DMS153 treated with DMSO at 0.1 percent for 48 hours (cell line): Measurements from ENCODE around the gene PEX26.
A peak's percentile ranks its signal among the peaks of the same experiment; 100 is the strongest.
"Not testable (repeated sequence)": the region's sequence is repeated elsewhere in the genome, so short reads cannot be mapped to it uniquely, and the experiment has no call there.

Experiments
- DNase-seq: peaks from one replicate; lab custom pipeline; 2025; ENCODE audit not compliant: unreplicated experiment; lab: John Stamatoyannopoulos, UW

The PEX26 gene

DNA sequence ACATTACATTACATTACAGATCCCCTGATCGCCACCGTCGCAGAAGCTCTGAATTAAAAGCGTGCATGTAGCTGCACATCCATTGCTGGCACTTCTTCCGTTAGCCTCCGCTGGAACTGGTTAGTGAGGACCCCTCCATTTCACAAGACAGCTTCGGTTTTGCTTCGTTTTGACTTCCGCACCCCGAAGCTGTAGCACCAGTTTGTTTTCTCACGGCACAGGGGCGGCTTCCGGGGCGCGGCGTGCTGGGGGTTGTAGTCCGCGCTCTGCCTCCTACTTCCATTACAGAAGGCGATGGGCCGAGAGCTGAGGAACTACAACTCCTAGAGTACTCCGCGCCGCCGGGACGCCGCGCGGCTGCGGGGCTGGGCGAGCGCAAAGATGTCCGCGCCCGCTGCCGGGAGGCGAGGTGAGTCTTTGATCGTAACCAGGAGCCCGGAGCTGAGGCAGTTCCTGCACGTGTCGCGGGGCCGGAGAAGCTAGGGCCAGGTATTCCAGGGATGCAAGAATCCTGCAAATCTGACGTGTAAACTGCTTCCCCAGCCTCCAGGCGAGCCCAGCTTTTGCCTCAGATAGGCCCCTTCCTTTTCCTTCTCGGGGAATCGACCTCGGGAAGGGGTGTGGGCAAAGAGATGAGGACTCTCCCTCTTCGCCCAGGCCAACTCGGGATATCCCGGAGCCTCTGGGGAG lies at the start of gene PEX26:
Gene PEX26, plus strand, starts transcription at position 352 of the 690 bp plus-strand sequence. CDS start 387 bp downstream, outside the sequence.
- peak; percentile 75 for DNase-seq

DNA sequence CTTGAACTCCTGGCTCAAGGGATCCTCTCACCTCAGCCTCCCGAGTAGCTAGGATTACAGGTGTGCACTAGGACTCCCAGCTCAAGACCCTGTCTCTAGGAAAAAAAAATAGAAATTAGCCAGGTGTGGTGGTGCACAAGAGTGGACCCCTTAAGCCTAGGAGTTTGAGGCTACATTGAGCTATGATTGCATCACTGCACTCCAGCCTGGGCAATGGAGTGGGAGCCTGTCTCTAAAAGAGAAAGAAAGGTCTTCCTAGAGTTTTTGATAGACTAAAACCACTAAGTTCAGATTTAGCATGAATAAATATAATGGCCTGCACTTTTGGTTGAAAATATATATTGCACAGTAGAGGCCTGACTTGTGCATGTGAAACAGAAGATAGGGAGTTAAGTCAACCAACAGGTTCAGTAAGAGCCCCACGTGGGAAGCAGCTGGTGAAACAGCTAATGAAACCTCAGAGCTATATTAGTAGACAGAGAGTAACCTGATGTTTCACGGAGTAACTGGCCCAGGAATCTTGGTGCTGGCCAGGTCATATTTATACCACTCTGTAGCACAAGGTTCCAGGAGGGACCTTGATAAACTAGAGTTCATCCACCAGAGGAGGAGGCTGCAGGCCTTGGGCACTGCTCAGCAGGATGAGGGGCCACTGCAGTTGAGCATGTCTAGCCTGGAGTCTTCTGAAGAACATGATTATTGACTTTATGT lies 48.8 kb upstream of the PEX26 start:
- DNase-seq, result no peak

- no peak for DNase-seq
Measured at GRCh38 chr22:18029686-18030267, 48.0 kb upstream of the PEX26 start.

DNA sequence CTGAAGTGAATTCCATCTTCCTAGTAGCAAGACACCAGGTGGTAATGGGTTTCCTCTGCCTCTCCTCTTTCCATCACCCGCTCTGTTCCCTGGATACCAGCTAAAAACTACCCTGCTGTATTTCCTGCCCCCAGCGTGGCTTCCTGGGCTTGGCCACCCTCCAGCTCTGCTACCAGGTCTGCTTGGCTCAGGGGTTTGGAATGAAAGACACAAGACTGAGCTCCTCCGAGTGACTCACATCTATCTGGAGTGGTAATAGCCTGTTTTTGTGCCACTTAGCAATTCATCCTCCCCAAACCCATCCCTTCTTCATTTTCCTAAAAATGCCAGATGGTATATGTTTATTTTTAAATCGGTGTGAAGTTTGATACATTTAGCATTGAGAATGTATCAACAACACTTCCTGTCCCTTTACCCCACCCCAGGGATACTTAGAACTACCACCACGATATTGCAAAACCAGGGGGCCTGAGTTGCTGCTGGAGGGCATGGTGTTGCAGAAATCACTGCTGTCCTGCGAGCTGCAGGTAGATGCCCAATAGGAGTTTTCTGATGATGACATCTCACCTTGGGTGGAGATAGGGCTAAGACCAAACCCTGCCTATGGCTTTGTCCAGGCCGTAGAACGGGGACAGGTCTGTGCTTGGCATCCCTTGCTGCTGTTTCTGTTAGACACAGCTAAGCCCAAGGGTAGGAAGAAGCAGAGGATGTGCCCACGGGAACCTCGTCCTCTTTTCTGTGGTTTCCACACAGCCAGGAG lies 45.9 kb upstream of the PEX26 start:
- DNase-seq, result peak; percentile 61

GRCh38 chr22:18032455-18033101 lies 45.2 kb upstream of the PEX26 start:
- no peak for DNase-seq

GRCh38 chr22:18033204-18033998 lies 44.4 kb upstream of the PEX26 start:
- no peak for DNase-seq

DNA sequence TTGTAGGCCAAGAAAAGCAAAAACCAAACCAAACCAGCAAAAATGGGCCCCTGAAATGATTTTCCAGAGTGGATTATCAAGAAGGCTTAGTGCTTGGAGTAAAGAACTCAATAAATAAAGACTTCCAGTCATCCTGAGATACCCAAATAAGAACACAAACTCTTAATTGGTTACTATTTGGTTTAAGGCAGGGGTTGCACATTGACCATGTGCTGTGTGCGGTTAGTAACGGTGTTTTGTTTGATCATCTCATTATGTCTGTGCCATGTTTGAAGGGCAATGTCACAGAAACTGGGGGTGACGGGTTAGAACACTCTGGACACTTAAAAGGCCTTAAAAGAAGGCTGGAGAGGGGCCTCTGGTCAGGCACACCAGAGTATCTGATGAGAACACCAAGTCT lies 43.7 kb upstream of the PEX26 start:
- DNase-seq, result no peak

DNA sequence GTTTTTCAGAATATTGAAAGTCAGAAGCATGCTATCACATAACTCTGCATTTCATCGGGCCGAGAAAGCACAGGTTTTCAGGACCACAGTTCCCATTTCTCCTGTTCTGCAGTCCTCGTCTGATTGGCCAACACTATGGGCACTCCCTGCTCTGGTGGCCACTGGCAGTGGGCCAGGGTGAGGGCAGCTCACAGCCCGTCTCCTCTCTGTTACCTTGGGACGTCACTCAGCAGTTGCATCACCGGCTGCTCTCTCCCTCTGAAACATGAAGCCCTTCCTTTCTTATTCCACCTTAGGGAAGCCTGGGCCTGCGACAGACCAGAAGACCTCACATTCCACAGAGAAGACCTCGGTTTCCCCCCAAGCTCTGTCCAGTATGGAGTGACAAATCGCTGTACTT lies 42.0 kb upstream of the PEX26 start:
- no peak for DNase-seq

DNA sequence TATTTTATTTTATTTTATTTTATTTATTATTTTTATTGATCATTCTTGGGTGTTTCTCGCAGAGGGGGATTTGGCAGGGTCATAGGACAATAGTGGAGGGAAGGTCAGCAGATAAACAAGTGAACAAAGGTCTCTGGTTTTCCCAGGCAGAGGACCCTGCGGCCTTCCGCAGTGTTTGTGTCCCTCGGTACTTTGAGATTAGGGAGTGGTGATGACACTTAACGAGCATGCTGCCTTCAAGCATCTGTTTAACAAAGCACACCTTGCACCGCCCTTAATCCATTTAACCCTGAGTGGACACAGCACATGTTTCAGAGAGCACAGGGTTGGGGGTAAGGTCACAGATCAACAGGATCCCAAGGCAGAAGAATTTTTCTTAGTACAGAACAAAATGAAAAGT lies 36.9 kb upstream of the PEX26 start:
- DNase-seq, result not testable (repeated sequence)

DNA sequence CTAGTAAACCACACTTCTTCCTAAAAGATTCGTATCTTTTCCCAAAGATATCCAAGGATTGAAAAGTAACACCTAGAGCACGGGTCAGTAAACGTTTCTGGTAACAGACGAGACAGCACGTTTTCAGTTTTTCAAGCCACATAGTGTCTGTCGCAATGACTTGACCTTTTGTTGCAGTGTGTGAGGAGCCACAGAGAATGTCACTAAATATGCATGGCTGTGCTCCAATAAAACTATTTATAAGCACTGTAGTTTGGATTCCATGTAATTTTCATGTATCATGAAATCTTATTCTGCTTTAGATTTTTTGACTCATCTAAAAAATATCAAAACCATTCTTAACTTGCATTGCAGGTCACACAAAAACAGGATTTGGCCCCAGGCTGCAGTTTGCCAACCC lies 35.1 kb upstream of the PEX26 start:
- no peak for DNase-seq

DNA sequence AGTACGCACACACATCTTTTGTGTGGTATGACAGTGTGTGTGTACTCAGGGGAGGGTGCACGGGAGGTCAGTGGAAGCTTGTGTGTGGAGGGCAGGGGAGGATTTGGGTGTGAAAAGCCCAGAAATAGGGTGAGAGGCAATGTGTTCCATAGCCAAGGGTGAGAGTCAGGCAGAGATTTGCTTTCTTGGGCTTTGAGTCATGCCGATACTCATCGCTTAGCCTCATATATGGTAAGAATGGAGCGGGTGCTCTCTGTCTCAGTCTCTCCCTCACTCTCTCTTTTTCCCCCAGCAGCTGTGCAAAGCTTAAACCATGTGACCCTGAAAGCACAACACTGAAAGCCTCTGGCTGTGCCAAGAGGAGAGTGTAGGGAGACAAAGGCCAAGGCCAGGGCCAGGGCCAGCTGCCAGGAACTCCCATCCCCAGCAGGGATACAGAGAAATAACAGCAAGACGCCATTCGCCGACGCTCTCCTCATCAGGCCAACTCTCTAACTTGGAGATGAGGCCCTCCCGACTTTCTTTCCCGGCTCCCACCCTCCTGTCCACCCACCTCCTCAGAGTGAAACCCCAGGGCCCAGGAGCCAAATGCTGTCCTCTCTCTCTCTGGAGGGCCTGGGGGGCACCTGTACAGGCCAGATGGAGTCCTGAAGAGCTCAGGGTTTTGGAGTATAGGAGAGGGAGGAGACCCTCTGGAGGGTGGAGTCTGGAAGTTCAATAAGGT lies 33.1 kb upstream of the PEX26 start:
- peak; percentile 72 for DNase-seq

- no peak for DNase-seq
Measured at GRCh38 chr22:18045794-18046193, 32.0 kb upstream of the PEX26 start.

DNA sequence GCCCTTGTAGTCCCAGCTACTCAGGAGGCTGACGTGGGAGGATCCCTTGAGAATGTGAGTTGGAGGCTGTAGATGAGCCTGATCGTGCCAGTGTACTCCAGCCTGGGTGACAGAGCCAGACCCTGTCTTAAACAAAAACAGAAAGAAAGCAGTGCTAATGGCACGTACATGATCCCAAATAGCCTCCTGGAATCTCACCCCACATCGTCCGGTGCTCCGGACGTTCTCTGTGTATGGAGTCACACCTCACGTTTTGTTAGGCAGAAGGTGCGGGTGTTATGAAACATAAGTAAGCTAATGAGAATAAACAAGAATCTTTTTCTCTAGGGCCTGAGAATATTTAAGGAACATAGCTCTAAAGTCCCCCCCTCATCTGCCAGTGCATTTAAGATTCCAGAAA lies 29.7 kb upstream of the PEX26 start:
- DNase-seq, result no peak

GRCh38 chr22:18048441-18048898 lies 29.3 kb upstream of the PEX26 start:
- no peak for DNase-seq

- no peak for DNase-seq
Measured at GRCh38 chr22:18050065-18050464, 27.7 kb upstream of the PEX26 start.

DNA sequence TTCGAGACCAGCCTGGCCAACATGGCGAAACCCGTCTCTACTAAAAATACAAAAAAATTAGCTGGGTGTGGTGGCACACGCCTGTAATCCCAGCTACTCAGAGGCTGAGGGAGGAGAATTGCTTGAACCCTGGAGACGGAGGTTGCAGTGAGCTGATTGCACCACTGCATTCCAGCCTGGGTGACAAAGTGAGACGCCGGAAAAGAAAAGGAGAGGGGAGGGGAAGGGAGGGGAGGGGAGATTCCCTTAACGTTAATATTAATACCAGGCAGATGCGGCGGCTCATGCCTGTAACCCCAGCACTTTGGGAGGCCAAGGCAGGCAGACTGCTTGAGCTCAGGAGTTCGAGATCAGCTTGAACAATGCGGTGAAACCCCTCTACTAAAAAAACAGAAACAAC lies 26.7 kb upstream of the PEX26 start:
- DNase-seq, result not testable (repeated sequence)

- not testable (repeated sequence) for DNase-seq
Measured at GRCh38 chr22:18053216-18053946, 24.4 kb upstream of the PEX26 start.

- DNase-seq, result no peak
Measured at GRCh38 chr22:18055619-18056160, 22.1 kb upstream of the PEX26 start.
